B cell (primary cell): Measurements from ENCODE around the gene ZP4. TPM values are rescaled to one million over a fixed set of nuclear protein-coding genes. Genes with fewer than 3 reads are reported as not detected.

ENCODE experiments used
- ATAC-seq: fragments of 200-7000 bp; cut with Tn5 transposase; one replicate; pipeline ENCODE4 v1.10.0; 2021; ENCODE audit warnings: low read depth, mild to moderate bottlenecking, moderate number of reproducible peaks, moderate library complexity
- CTCF ChIA-PET: fragments of 350-600 bp; sonication (Branson Sonifier 250); formaldehyde crosslinking; loops from one replicate; lab custom pipeline; 2021; ENCODE audit warnings: antibody characterized with exemption, inconsistent platforms; lab: Charles Lee
- POLR2A ChIA-PET: fragments of 350-600 bp; sonication (Branson Sonifier 250); formaldehyde crosslinking; loops from one replicate; lab custom pipeline; 2021; ENCODE audit warnings: antibody characterized with exemption; lab: Charles Lee
- DNase-seq: peaks from one replicate; pipeline ENCODE4 v3.0.0; 2013
- H2AFZ ChIP-seq: 2 replicates; pipeline ENCODE4 v1.6.1; 2012; ENCODE audit warnings: mild to moderate bottlenecking, low read depth, low read length; ENCODE audit not compliant: insufficient read depth, poor library complexity, severe bottlenecking
- H3K27ac ChIP-seq, 2 donors: 1 replicate in 1 of 2; 2 replicates in 1 of 2; pipeline ENCODE4 v1.5.1; 2012 to 2013; ENCODE audit warnings: low read length in 2 of 2, mild to moderate bottlenecking in 2 of 2, moderate library complexity in 1 of 2
- H3K27me3 ChIP-seq, 4 experiments: fragments of 200-600 bp in 1 of 4; sonication (generic) in 1 of 4; replicated peaks in 1 of 4; 1 replicate in 2 of 4; 2 replicates in 2 of 4; pipeline versions ENCODE4 v1.6.1 to v1.7.0; 2013 to 2016; ENCODE audit warnings: low read length in 3 of 4, mild to moderate bottlenecking in 2 of 4, mixed read lengths in 1 of 4, moderate library complexity in 1 of 4; ENCODE audit not compliant: insufficient read depth in 4 of 4, control insufficient read depth in 3 of 4; ENCODE audit errors: control extremely low read depth in 1 of 4
- H3K36me3 ChIP-seq, 2 experiments: replicated peaks in 1 of 2; 1 replicate in 1 of 2; 2 replicates in 1 of 2; pipeline versions ENCODE4 v1.6.1 to v1.7.1; 2013; ENCODE audit warnings: low read length in 1 of 2; ENCODE audit not compliant: insufficient read depth in 2 of 2, control insufficient read depth in 1 of 2; ENCODE audit errors: control extremely low read depth in 1 of 2, extremely low read depth in 1 of 2
- H3K4me1 ChIP-seq, 2 donors: fragments of 200-600 bp in 1 of 2; sonication (generic) in 1 of 2; 1 replicate in 1 of 2; 2 replicates in 1 of 2; pipeline versions ENCODE4 v1.5.1 to v1.6.1; 2013 to 2017; ENCODE audit warnings: low read length in 2 of 2; ENCODE audit not compliant: control insufficient read depth in 2 of 2, insufficient read depth in 2 of 2
- H3K4me2 ChIP-seq: replicated peaks from 2 replicates; pipeline ENCODE3; 2012; ENCODE audit warnings: mild to moderate bottlenecking, low read depth, low read length; ENCODE audit not compliant: poor library complexity, severe bottlenecking
- H3K4me3 ChIP-seq, 5 experiments: fragments of 200-600 bp in 1 of 5; sonication (generic) in 1 of 5; 1 replicate in 3 of 5; 2 replicates in 2 of 5; pipeline versions ENCODE4 v1.5.1 to v1.7.0; 2011 to 2016; ENCODE audit warnings: low read length in 4 of 5, mild to moderate bottlenecking in 4 of 5, low read depth in 2 of 5, control low read depth in 1 of 5, moderate library complexity in 1 of 5; ENCODE audit not compliant: insufficient read depth in 1 of 5; ENCODE audit errors: control extremely low read depth in 1 of 5, extremely low read depth in 1 of 5
- H3K79me2 ChIP-seq: fragments of 200-600 bp; sonication (generic); one replicate; pipeline ENCODE4 v1.6.0; 2016; ENCODE audit warnings: low read length; ENCODE audit not compliant: control insufficient read depth, insufficient read depth
- H3K9ac ChIP-seq: fragments of 200-600 bp; sonication (generic); 2 replicates; pipeline ENCODE4 v1.6.1; 2017; ENCODE audit warnings: mild to moderate bottlenecking, low read length, moderate library complexity
- H3K9me3 ChIP-seq, 3 donors: one replicate each; pipeline versions ENCODE4 v1.6.1 to v1.7.1; 2013; ENCODE audit warnings: low read length in 2 of 3; ENCODE audit not compliant: control insufficient read depth in 2 of 3, insufficient read depth in 1 of 3; ENCODE audit errors: control extremely low read depth in 1 of 3
- H4K20me1 ChIP-seq: 2 replicates; pipeline ENCODE4 v1.6.0; 2012; ENCODE audit warnings: mild to moderate bottlenecking, low read length; ENCODE audit not compliant: insufficient read depth, control insufficient read depth, poor library complexity, severe bottlenecking
- H3K27ac Mint-ChIP-seq: one replicate; pipeline ENCODE4 v1.8.0; 2021; ENCODE audit warnings: mixed read lengths
- H3K27me3 Mint-ChIP-seq: one replicate; pipeline ENCODE4 v1.8.0; 2021; ENCODE audit warnings: mixed read lengths
- H3K4me1 Mint-ChIP-seq: one replicate; pipeline ENCODE4 v1.8.0; 2021; ENCODE audit warnings: mixed read lengths
- H3K4me3 Mint-ChIP-seq: one replicate; pipeline ENCODE4 v1.8.0; 2021; ENCODE audit warnings: mixed read lengths
- H3K9me3 Mint-ChIP-seq: one replicate; pipeline ENCODE4 v1.8.0; 2022; ENCODE audit warnings: mixed read lengths; ENCODE audit not compliant: insufficient read depth
- EZH2 ChIP-seq: IDR thresholded peaks from 2 replicates; pipeline ENCODE4 v1.6.1; 2012; ENCODE audit warnings: borderline replicate concordance, low read depth, mild to moderate bottlenecking, moderate library complexity, low read length; ENCODE audit not compliant: insufficient read depth, poor library complexity, severe bottlenecking
- WGBS: methylation state at CpG from one replicate; pipeline ENCODE4 v1.1.5; 2013; ENCODE audit warnings: missing lambda C conversion rate; ENCODE audit not compliant: insufficient coverage; 5-methylcytosine and 5-hydroxymethylcytosine counted together
- intact Hi-C: fragments of 100-400 bp; cut with micrococcal nuclease; formaldehyde crosslinking; loops from one replicate; pipeline ENCODE4 v1.10.0; 2022
- polyA plus RNA-seq: library from polyadenylated mRNA; depleted of rRNA; stranded (reverse); fragments of >200 nt; gene quantifications from 2 replicates; pipeline ENCODE4 v1.2.3, GENCODE V29; 2012
- total RNA-seq, 2 donors: library from RNA; stranded (reverse); fragments of 120-200 nt in 1 of 2; gene quantifications; 1 replicate in 1 of 2; 2 replicates in 1 of 2; pipeline versions ENCODE4 v1.2.3 to v1.2.4, GENCODE V29; 2013 to 2022
- TF ChIP-seq, protein P1 (sequence below): fragments of 200-600 bp; IDR thresholded peaks from one replicate; pipeline ENCODE4 v1.8.0; 2022; ENCODE audit warnings: antibody characterized with exemption, mild to moderate bottlenecking

The ZP4 gene
- total and polyA plus RNA-seq, 2 donors (not counting 1 experiment from before 2014, with no cell fraction given), result not detected

DNA sequence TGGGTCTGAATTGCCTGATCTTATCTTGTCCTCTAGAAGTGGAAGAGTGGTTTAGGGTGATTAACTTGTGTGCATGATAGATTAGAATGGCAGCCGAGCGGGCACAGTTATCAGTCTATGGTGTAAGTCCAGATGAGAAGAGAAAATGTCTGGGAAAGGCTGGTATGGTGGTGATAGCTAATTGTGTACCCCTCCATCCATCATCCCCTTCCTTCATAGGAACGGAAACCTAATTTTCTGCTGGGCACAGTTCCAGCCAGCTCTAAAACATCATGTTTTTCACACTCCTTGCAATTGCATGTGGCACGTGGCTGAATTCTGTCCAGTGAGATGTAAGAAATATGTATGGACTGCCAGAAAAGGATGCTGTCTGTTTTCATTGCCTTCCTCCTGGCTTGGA, 40.9 kb upstream of the ZP4 start:
- ATAC-seq, result no peak
- no peak overlapping the region for H2AFZ ChIP-seq
- H3K27ac ChIP-seq, result no peak overlapping the region
- no peak for DNase-seq
- no peaks in the 10 kb centered on the region for H3K27me3 ChIP-seq
- ChIA-PET CTCF (no interaction called here), POLR2A (no interaction called here)
- peaks cover 0 to 13% (median 0%) of the 10 kb centered on the region in 3 donors for H3K9me3 ChIP-seq
- H3K4me1 ChIP-seq, result no peaks in the 10 kb centered on the region
- H3K4me3 ChIP-seq, result no peak overlapping the region
- no peak for TF ChIP-seq EZH2
- TF ChIP-seq, protein P1, sequence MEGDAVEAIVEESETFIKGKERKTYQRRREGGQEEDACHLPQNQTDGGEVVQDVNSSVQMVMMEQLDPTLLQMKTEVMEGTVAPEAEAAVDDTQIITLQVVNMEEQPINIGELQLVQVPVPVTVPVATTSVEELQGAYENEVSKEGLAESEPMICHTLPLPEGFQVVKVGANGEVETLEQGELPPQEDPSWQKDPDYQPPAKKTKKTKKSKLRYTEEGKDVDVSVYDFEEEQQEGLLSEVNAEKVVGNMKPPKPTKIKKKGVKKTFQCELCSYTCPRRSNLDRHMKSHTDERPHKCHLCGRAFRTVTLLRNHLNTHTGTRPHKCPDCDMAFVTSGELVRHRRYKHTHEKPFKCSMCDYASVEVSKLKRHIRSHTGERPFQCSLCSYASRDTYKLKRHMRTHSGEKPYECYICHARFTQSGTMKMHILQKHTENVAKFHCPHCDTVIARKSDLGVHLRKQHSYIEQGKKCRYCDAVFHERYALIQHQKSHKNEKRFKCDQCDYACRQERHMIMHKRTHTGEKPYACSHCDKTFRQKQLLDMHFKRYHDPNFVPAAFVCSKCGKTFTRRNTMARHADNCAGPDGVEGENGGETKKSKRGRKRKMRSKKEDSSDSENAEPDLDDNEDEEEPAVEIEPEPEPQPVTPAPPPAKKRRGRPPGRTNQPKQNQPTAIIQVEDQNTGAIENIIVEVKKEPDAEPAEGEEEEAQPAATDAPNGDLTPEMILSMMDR, result no peak
- Mint-ChIP-seq H3K4me3 (no peak overlapping the region), H3K27me3 (no peaks in the 10 kb centered on the region), H3K27ac (no peak overlapping the region), H3K9me3 (no peaks in the 10 kb centered on the region), H3K4me1 (no peaks in the 10 kb centered on the region)
- intact Hi-C loops, result no loop called here
- H3K36me3 ChIP-seq, result no peaks in the 10 kb centered on the region
- H3K79me2 ChIP-seq, result no peaks in the 10 kb centered on the region
- H3K9ac ChIP-seq, result no peak overlapping the region
- H4K20me1 ChIP-seq, result no peaks in the 10 kb centered on the region
- H3K4me2 ChIP-seq, result no peak overlapping the region
- 20% methylated on average over 1 of the region's 4 CpGs for WGBS

DNA sequence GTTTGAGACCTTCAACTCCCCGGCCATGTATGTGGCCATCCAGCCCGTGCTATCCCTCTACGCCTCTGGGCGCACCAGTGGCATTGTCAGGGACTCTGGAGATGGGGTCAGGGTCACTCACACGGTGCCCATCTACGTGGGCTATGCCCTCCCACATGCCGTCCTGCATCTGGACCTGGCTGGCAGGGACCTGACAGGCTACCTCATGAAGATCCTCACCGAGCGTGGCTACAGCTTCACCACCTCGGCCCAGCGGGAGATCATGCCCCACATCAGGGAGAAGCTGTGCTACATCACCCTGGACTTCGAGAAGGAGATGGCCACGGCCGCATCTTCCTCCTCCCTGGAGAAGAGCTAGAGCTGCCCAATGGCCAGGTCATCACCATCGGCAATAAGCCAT, 36.5 kb upstream of the ZP4 start:
- Mint-ChIP-seq H3K4me3 (no peak overlapping the region), H3K9me3 (no peaks in the 10 kb centered on the region), H3K27ac (no peak overlapping the region), H3K27me3 (no peaks in the 10 kb centered on the region), H3K4me1 (no peaks in the 10 kb centered on the region)
- intact Hi-C loops, result no loop called here
- Histone ChIP-seq H3K79me2 (no peaks in the 10 kb centered on the region), H3K27ac (no peak overlapping the region), H2AFZ (no peak overlapping the region), H3K4me2 (no peak overlapping the region), H4K20me1 (no peaks in the 10 kb centered on the region), H3K27me3 (no peaks in the 10 kb centered on the region), H3K9ac (no peak overlapping the region), H3K4me1 (no peaks in the 10 kb centered on the region), H3K4me3 (no peak overlapping the region), H3K9me3 (peaks cover 0 to 8% (median 0%) of the 10 kb centered on the region in 3 donors), H3K36me3 (no peaks in the 10 kb centered on the region)
- DNase-seq (peak; percentile 2), ATAC-seq (no peak)
- 89% methylated on average over 14 of the region's 15 CpGs for WGBS
- ChIA-PET CTCF (no interaction called here), POLR2A (no interaction called here)
- TF ChIP-seq, protein P1, result no peak
- no peak for TF ChIP-seq EZH2
